ENCODE data around the gene TNKS2.

DNA sequence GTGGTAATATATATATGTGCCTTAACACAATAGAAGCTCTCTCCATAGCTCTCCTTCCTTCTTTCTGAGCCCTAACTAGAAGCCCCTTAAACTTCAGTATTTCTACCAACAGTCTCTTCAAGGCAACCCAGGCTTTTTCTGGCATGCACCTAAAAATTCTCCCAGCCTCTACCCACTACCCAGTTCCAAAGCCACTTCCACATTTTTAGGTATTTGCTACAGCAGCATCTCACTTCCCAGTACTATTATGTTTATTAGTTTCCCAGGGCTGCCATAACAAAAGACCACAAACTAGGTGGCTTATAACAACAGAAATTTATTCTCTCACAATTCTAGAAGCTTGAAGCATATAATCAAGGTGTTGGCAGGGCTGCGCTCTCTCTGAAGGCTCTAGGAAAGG, 15.7 kb upstream of the TNKS2 start:
- TF ChIP-seq, protein P1, sequence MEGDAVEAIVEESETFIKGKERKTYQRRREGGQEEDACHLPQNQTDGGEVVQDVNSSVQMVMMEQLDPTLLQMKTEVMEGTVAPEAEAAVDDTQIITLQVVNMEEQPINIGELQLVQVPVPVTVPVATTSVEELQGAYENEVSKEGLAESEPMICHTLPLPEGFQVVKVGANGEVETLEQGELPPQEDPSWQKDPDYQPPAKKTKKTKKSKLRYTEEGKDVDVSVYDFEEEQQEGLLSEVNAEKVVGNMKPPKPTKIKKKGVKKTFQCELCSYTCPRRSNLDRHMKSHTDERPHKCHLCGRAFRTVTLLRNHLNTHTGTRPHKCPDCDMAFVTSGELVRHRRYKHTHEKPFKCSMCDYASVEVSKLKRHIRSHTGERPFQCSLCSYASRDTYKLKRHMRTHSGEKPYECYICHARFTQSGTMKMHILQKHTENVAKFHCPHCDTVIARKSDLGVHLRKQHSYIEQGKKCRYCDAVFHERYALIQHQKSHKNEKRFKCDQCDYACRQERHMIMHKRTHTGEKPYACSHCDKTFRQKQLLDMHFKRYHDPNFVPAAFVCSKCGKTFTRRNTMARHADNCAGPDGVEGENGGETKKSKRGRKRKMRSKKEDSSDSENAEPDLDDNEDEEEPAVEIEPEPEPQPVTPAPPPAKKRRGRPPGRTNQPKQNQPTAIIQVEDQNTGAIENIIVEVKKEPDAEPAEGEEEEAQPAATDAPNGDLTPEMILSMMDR (IDR thresholded peaks at IDR 0.05; ENCODE audit: insufficient read depth, low read depth, low read length): no peak
- no peak for TF ChIP-seq EZH2 (IDR thresholded peaks at IDR 0.05; ENCODE audit: insufficient read depth, low read length)
